ENCODE results near the gene RGPD4. TPM values are rescaled to one million over a fixed set of nuclear protein-coding genes. Genes with fewer than 3 reads are reported as not detected.

The RGPD4 gene
- total and polyA plus RNA-seq, 8 donors, result 0.05 to 0.21 TPM; not detected in 6

- Histone ChIP-seq H3K27me3 (no peaks in the 10 kb centered on the region), H3K36me3 (no peaks in the 10 kb centered on the region), H3K4me1 (no peaks in the 10 kb centered on the region), H3K9me3 (no peaks in the 10 kb centered on the region), H3K27ac (no peak overlapping the region), H3K4me3 (no peak overlapping the region)
- 15 to 20% methylated on average over 3 of the region's 3 CpGs for WGBS, 2 donors
- no peak for ATAC-seq
- FAIRE-seq, result no peak
- DNase-seq, result no peak
- TF ChIP-seq CTCF (IDR thresholded peaks at IDR 0.05), result no peak
- intact Hi-C loops (cut with DNase I), result no loop called here
Observed at GRCh38 chr2:107927034-107927534, 100.4 kb downstream of the RGPD4 start.

GRCh38 chr2:107931412-107931811 is 104.7 kb downstream of the RGPD4 start:
- intact Hi-C loops (cut with DNase I), result no loop called here
- FAIRE-seq, result no peak
- ATAC-seq, result no peak
- Histone ChIP-seq H3K4me3 (no peak overlapping the region), H3K36me3 (no peaks in the 10 kb centered on the region), H3K4me1 (no peaks in the 10 kb centered on the region), H3K9me3 (no peaks in the 10 kb centered on the region), H3K27ac (no peak overlapping the region), H3K27me3 (no peaks in the 10 kb centered on the region)
- 78 to 93% methylated on average over 3 of the region's 3 CpGs for WGBS, 2 donors
- DNase-seq, result no peak
- TF ChIP-seq CTCF (IDR thresholded peaks at IDR 0.05), result no peak

- Histone ChIP-seq H3K4me1 (no peaks in the 10 kb centered on the region), H3K27ac (no peak overlapping the region), H3K9me3 (no peaks in the 10 kb centered on the region), H3K27me3 (no peaks in the 10 kb centered on the region), H3K4me3 (no peak overlapping the region), H3K36me3 (no peaks in the 10 kb centered on the region)
- intact Hi-C loops (cut with DNase I), result no loop called here
- peak in 1 of 4 donors; percentile 31 for ATAC-seq
- WGBS, 2 donors, result 58 to 59% methylated on average over 2 of the region's 2 CpGs
- no peak for FAIRE-seq
- TF ChIP-seq CTCF (IDR thresholded peaks at IDR 0.05), result no peak
- no peak for DNase-seq
Observed at GRCh38 chr2:107932488-107932887, 105.8 kb downstream of the RGPD4 start.

- no peak for FAIRE-seq
- 31 to 40% methylated on average over 3 of the region's 3 CpGs for WGBS, 2 donors
Observed at GRCh38 chr2:107932979-107933378, 106.3 kb downstream of the RGPD4 start.

More at GRCh38 chr2:107932979-107933378, 106.3 kb downstream of the RGPD4 start:
- H3K27me3 ChIP-seq, result no peaks in the 10 kb centered on the region
- H3K9me3 ChIP-seq, result no peaks in the 10 kb centered on the region
- DNase-seq, result no peak
- peak in 1 of 4 donors; percentile 40 for ATAC-seq
- peak in 1 of 4 donors; percentile 10 for TF ChIP-seq CTCF (IDR thresholded peaks at IDR 0.05)
- no peaks in the 10 kb centered on the region for H3K36me3 ChIP-seq
- intact Hi-C loops (cut with DNase I), result no loop called here
- H3K27ac ChIP-seq, result no peak overlapping the region
- H3K4me3 ChIP-seq, result no peak overlapping the region
- no peaks in the 10 kb centered on the region for H3K4me1 ChIP-seq
